PC-3 (cell line): ENCODE results near the gene COPG2. TPM values are rescaled to one million over a fixed set of nuclear protein-coding genes. Genes with fewer than 3 reads are reported as not detected.
A peak's percentile ranks its signal among the peaks of the same experiment; 100 is the strongest.
"Not testable (repeated sequence)": the region's sequence is repeated elsewhere in the genome, so short reads cannot be mapped to it uniquely, and the experiment has no call there.

ENCODE experiments used
- ATAC-seq: fragments of 200-7000 bp; cut with Tn5 transposase; 2 replicates; pipeline ENCODE4 v1.9.1; 2020; ENCODE audit warnings: mild to moderate bottlenecking, moderate library complexity
- BruUV-seq: library from RNA; stranded (reverse); fragments of 400-500 nt; replicated peaks from 2 replicates; lab custom pipeline; 2021; lab: Mats Ljungman, UMichigan
- CTCF ChIA-PET: fragments of 300-600 bp; sonication (Branson Sonifier 250); formaldehyde crosslinking; loops from one replicate; lab custom pipeline; 2022; ENCODE audit warnings: antibody characterized with exemption; lab: Charles Lee
- POLR2A ChIA-PET: fragments of 300-600 bp; sonication (Branson Sonifier 250); formaldehyde crosslinking; loops from one replicate; lab custom pipeline; 2022; ENCODE audit warnings: antibody characterized with exemption; ENCODE audit not compliant: unreplicated experiment; lab: Charles Lee
- DNase-seq: peaks from one replicate; pipeline ENCODE4 v3.0.0-alpha.2; 2015
- H2AFZ ChIP-seq: fragments of 300-600 bp; sonication (generic); 2 replicates; pipeline ENCODE4 v1.6.0; 2016; ENCODE audit warnings: antibody characterized with exemption, low read length
- H3F3A ChIP-seq: fragments of 300-600 bp; sonication (generic); one replicate; pipeline ENCODE4 v1.6.0; 2017; ENCODE audit warnings: antibody characterized with exemption, low read length, control low read depth, mild to moderate bottlenecking; ENCODE audit not compliant: unreplicated experiment
- H3K27ac ChIP-seq: fragments of 300-600 bp; sonication (generic); 2 replicates; pipeline ENCODE4 v1.5.1; 2016; ENCODE audit warnings: mild to moderate bottlenecking, low read length
- H3K27me3 ChIP-seq: fragments of 300-600 bp; sonication (generic); 2 replicates; pipeline ENCODE4 v1.6.1; 2016; ENCODE audit warnings: low read length, mixed read lengths
- H3K36me3 ChIP-seq: fragments of 300-600 bp; sonication (generic); 2 replicates; pipeline ENCODE4 v1.6.1; 2016; ENCODE audit warnings: low read depth, mixed run types, low read length, mixed read lengths
- H3K4me1 ChIP-seq: fragments of 300-600 bp; sonication (generic); 2 replicates; pipeline ENCODE4 v1.5.1; 2016; ENCODE audit warnings: low read length; ENCODE audit not compliant: insufficient read depth
- H3K4me2 ChIP-seq: fragments of 300-600 bp; sonication (generic); 2 replicates; pipeline ENCODE4 v1.6.0; 2016; ENCODE audit warnings: low read length
- H3K4me3 ChIP-seq: fragments of 300-600 bp; sonication (generic); 2 replicates; pipeline ENCODE4 v1.5.1; 2016; ENCODE audit warnings: mild to moderate bottlenecking, low read length, mixed read lengths
- H3K79me2 ChIP-seq: fragments of 300-600 bp; sonication (generic); 2 replicates; pipeline ENCODE4 v1.6.1; 2017; ENCODE audit warnings: low read length, mixed read lengths
- H3K9ac ChIP-seq: fragments of 300-600 bp; sonication (generic); 2 replicates; pipeline ENCODE4 v1.6.0; 2016; ENCODE audit warnings: mild to moderate bottlenecking, low read length
- H3K9me2 ChIP-seq: fragments of 300-600 bp; sonication (generic); replicated peaks from 2 replicates; pipeline ENCODE4 v1.6.1; 2016; ENCODE audit warnings: mixed run types, low read length, mixed read lengths
- H3K9me3 ChIP-seq: fragments of 300-600 bp; sonication (generic); 2 replicates; pipeline ENCODE4 v1.6.1; 2016; ENCODE audit warnings: low read length, mixed read lengths
- H4K20me1 ChIP-seq: fragments of 300-600 bp; sonication (generic); 2 replicates; pipeline ENCODE4 v1.6.1; 2016; ENCODE audit warnings: low read length, mixed read lengths
- CTCF ChIP-seq: fragments of 300-600 bp; sonication (generic); conservative IDR thresholded peaks from 2 replicates; pipeline ENCODE4 v1.5.1; 2017; ENCODE audit warnings: antibody characterized with exemption, low read depth, mild to moderate bottlenecking, low read length
- EZH2 ChIP-seq: fragments of 300-600 bp; sonication (generic); IDR thresholded peaks from one replicate; pipeline ENCODE4 v1.6.1; 2017; ENCODE audit warnings: antibody characterized with exemption, mild to moderate bottlenecking, low read length; ENCODE audit not compliant: unreplicated experiment
- EZH2phosphoT487 ChIP-seq: fragments of 300-600 bp; sonication (generic); IDR thresholded peaks from 2 replicates; pipeline ENCODE4 v1.6.1; 2018; ENCODE audit warnings: mild to moderate bottlenecking, antibody characterized with exemption, low read length, borderline replicate concordance
- intact Hi-C: fragments of 100-400 bp; cut with micrococcal nuclease; formaldehyde crosslinking; loops from 2 replicates; pipeline ENCODE4 v1.9.0; 2023
- total RNA-seq: library from RNA; depleted of rRNA; stranded (reverse); fragments of >200 nt; gene quantifications from 2 replicates; pipeline ENCODE4 v1.2.3, GENCODE V29; 2014

The COPG2 gene
- total RNA-seq, 1 experiment from 2014 or later, result 9.1 TPM

DNA sequence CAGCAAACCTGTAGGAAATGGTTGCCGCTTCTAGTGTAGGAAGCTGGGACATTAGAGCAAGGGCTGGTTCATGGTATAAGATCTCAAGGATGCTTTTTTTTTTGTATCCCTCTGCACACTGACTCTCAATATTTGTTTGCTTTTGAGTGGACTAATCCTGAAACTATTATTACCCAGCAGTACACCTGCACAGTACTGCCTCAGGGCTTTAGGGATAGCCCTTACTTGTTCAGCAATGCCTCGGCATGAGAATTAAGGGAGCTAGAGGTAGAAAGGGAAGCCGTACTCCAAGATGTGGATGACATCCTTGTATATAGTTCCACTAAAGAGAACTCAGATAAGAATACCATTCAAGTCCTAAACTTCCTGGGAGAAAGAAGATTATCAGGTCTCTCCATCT lies 70.5 kb downstream of the COPG2 start:
- CTCF ChIA-PET, result no interaction called here
- TF ChIP-seq EZH2phosphoT487, result no peak
- TF ChIP-seq EZH2, result no peak
- no peak for TF ChIP-seq CTCF
- Histone ChIP-seq H3K4me1 (no peaks in the 10 kb centered on the region), H3K27ac (no peak overlapping the region), H3K9me3 (no peaks in the 10 kb centered on the region), H3K79me2 (no peaks in the 10 kb centered on the region), H2AFZ (no peak overlapping the region), H3K27me3 (no peaks in the 10 kb centered on the region), H3K36me3 (no peaks in the 10 kb centered on the region), H3K4me3 (no peak overlapping the region), H3K9ac (no peak overlapping the region), H3K9me2 (no peaks in the 10 kb centered on the region), H3F3A (no peaks in the 10 kb centered on the region), H4K20me1 (no peaks in the 10 kb centered on the region), H3K4me2 (no peak overlapping the region)
- ATAC-seq (no peak), DNase-seq (peak; percentile 6)
- POLR2A ChIA-PET, result no interaction called here
- intact Hi-C loops, result no loop called here
- BruUV-seq, result no TSS peak

DNA sequence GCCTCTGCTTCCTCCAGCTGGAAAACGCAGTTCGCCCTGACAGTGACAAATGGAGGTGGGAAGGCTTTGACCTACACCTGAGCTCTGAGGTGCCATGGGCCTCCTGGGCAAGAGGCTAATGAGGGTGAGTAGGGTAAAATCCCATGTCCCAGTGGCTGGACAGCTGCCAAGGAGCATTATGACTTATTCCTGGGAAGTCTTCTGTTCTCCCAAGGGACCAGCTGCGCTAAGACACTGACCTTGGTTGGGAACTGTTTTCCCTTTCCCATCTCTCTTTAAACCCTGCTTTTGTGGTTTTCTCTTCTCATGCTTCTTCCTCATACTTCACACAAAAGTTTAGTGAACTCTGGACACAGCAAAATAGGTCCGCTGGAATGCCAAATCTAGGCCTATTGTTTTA lies 72.6 kb downstream of the COPG2 start:
- Histone ChIP-seq H3K27ac (no peak overlapping the region), H3K4me3 (no peak overlapping the region), H3K9me3 (no peaks in the 10 kb centered on the region), H3K4me1 (no peaks in the 10 kb centered on the region), H4K20me1 (no peaks in the 10 kb centered on the region), H2AFZ (no peak overlapping the region), H3K4me2 (no peak overlapping the region), H3K36me3 (no peaks in the 10 kb centered on the region), H3F3A (no peaks in the 10 kb centered on the region), H3K79me2 (no peaks in the 10 kb centered on the region), H3K9ac (no peak overlapping the region), H3K9me2 (no peaks in the 10 kb centered on the region), H3K27me3 (no peaks in the 10 kb centered on the region)
- no peak for DNase-seq
- BruUV-seq, result no TSS peak
- no peak for TF ChIP-seq CTCF
- TF ChIP-seq EZH2, result no peak
- no peak for TF ChIP-seq EZH2phosphoT487
- intact Hi-C loops, result no loop called here
- ChIA-PET POLR2A (no interaction called here), CTCF (no interaction called here)
- ATAC-seq, result no peak

DNA sequence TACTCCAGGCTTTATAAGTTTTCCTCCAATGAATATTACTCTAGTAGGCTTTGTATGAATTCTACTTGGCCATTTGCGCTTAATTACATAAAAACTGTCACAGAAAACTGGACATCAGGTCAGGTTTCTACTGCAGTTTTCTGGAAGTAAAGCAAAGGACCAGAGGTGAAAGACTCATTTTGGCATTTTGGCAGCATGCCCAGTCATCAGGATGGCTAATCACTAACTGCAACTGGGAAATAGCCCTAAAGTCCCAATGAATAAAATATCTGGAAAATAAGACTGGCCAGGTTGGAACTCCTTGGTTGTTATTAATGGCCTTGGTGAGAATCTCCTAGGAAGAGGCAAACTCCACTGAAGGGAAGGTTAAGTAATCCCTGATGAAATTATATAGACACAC lies 75.5 kb downstream of the COPG2 start:
- Histone ChIP-seq H3K4me3 (no peak overlapping the region), H4K20me1 (no peaks in the 10 kb centered on the region), H3K36me3 (no peaks in the 10 kb centered on the region), H3K4me1 (no peaks in the 10 kb centered on the region), H3K9me2 (no peaks in the 10 kb centered on the region), H3K27me3 (no peaks in the 10 kb centered on the region), H3K27ac (no peak overlapping the region), H3K4me2 (no peak overlapping the region), H3K9ac (no peak overlapping the region), H3F3A (no peaks in the 10 kb centered on the region), H3K9me3 (no peaks in the 10 kb centered on the region), H3K79me2 (no peaks in the 10 kb centered on the region), H2AFZ (no peak overlapping the region)
- intact Hi-C loops, result no loop called here
- ChIA-PET POLR2A (no interaction called here), CTCF (no interaction called here)
- no TSS peak for BruUV-seq
- ATAC-seq (no peak), DNase-seq (peak; percentile 4)
- TF ChIP-seq EZH2 (no peak), EZH2phosphoT487 (no peak), CTCF (no peak)

DNA sequence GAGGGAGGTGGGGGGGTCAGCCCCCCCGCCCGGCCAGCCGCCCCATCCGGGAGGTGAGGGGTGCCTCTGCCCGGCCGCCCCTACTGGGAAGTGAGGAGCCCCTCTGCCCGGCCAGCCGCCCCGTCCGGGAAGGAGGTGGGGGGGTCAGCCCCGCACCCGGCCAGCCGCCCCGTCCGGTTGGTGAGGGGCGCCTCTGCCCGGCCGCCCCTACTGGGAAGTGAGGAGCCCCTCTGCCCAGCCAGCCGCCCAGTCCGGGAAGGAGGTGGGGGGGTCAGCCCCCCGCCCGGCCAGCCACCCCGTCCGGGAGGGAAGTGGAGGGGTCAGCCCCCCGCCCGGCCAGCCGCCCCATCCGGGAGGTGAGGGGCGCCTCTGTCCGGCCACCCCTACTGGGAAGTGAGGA lies 77.1 kb downstream of the COPG2 start:
- H3K4me1 ChIP-seq, H3K4me2 ChIP-seq, H3K9me3 ChIP-seq, H3K36me3 ChIP-seq, H3K9ac ChIP-seq, ATAC-seq, intact Hi-C loops, BruUV-seq, H3K27ac ChIP-seq, H3K79me2 ChIP-seq, H2AFZ ChIP-seq, H3F3A ChIP-seq, DNase-seq, H3K27me3 ChIP-seq, POLR2A ChIA-PET, CTCF ChIA-PET, H4K20me1 ChIP-seq, H3K4me3 ChIP-seq, H3K9me2 ChIP-seq: not testable (repeated sequence)

- H3K79me2 ChIP-seq, intact Hi-C loops, H3K9ac ChIP-seq, H2AFZ ChIP-seq, H3K4me3 ChIP-seq, H4K20me1 ChIP-seq, H3K9me3 ChIP-seq, POLR2A ChIA-PET, H3K27ac ChIP-seq, BruUV-seq, H3K9me2 ChIP-seq, H3K4me2 ChIP-seq, CTCF ChIA-PET, H3K27me3 ChIP-seq, H3F3A ChIP-seq, ATAC-seq, H3K4me1 ChIP-seq, H3K36me3 ChIP-seq, DNase-seq: not testable (repeated sequence)
These were observed 82.6 kb downstream of the COPG2 start for GRCh38 chr7:130585932-130586331.
